HTR-8/SVneo (cell line): ENCODE data around the gene ERCC3.
"Not testable (repeated sequence)": the region's sequence is repeated elsewhere in the genome, so short reads cannot be mapped to it uniquely, and the experiment has no call there.

Experiments used
- DNase-seq: peaks from one replicate; pipeline ENCODE4 v3.0.0; 2011; ENCODE audit warnings: low spot score, mixed read lengths; ENCODE audit not compliant: insufficient read length
- FAIRE-seq: peaks from 2 replicates; lab custom pipeline; 2011; peaks lifted over from hg19 to GRCh38; lab: Jason Lieb, UNC

Gene ERCC3

GRCh38 chr2:127280693-127281092 lies 13.3 kb downstream of the ERCC3 start:
- DNase-seq (no peak), FAIRE-seq (no peak)

DNA sequence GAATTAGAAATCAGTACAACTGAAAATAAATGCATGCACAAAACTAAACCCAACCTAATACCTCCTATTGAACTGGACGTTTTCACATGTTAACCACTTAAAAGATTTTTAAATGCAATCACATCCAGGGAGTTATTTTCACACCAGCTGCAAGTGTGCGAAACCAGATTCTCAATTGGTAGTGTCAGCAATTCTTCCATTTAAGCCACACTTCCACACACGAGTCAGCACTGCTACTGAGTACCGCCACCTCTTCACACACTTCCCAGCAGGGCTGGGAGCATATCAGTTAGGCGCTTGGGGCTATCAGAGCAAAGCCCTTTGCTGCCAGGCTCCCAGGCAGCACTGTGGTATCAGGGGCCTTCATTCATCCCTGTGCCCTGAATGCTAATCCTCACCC lies 14.2 kb downstream of the ERCC3 start:
- DNase-seq (no peak), FAIRE-seq (no peak)

- FAIRE-seq, result no peak
- DNase-seq, result no peak
These were observed 15.0 kb downstream of the ERCC3 start for GRCh38 chr2:127278959-127279358.

- FAIRE-seq, result no peak
These were observed 16.9 kb downstream of the ERCC3 start for GRCh38 chr2:127277028-127277427.

DNA sequence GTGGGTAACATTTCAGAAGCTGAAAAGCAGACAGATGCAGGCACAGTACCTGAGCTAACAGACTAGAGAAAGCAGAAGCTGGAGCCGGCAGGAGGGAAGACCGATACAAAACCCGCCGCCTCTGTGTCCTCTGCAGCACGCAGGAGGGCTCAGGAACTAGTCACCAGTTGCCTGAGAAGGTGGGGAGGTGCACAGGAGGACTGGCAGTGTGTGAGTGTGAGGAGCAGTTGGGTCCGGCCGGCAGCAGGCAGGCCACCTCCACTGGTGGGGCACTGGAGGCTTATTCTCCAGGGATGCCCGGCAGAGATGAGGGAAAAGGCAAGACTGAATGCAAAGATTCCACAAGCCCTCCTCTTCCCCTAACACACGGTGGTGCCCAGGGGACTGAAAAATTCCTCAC lies 18.2 kb downstream of the ERCC3 start:
- DNase-seq (no peak), FAIRE-seq (no peak)

More at GRCh38 chr2:127277028-127277427, 16.9 kb downstream of the ERCC3 start:
- DNase-seq, result no peak

GRCh38 chr2:127275356-127275755 lies 18.6 kb downstream of the ERCC3 start:
- FAIRE-seq, result no peak
- DNase-seq, result no peak

- DNase-seq (no peak), FAIRE-seq (no peak)
These were observed 23.3 kb downstream of the ERCC3 start for GRCh38 chr2:127270663-127271062.

GRCh38 chr2:127261804-127262406 lies 32.0 kb downstream of the ERCC3 start:
- DNase-seq, result no peak
- FAIRE-seq, result no peak

DNA sequence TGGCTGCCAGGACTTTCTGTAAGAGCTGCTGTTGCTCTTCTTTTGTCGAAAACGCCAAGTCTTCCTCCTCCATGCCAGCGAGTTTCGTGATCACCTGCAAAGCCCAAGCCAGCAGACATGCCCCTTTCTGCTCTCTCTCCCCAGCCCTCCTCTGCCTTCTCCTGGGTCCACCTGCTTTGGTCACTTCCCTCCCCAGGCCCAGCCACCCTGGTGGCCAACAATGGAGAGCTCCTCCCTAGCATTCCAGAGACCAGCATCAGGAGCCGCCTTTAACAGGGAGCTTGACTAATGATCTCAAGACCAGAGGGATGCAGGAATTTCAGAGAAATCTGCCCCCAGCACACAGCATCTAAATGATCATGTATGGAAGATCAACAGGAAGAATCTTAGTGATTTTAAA lies 34.6 kb downstream of the ERCC3 start:
- no peak for DNase-seq
- no peak for FAIRE-seq

DNA sequence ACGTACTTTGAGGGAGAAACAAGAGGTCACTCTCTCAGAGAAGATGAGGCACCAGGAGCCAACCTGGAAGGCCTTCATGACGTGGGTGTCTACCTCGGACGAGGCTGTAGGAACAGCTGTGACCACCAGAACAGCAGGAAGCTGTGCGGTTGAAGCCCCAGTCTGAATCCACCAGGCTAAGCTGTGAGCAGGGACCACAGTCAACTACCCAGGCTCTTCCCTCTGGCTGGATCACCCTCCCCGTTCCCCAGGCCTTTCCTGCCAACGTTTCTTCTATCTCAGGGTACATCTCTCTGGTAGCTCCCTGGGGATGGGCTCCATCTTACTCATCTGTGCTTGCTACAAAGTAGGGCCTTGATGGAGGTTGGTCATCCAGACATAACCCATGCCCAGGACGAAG lies 37.1 kb downstream of the ERCC3 start:
- DNase-seq, result no peak
- no peak for FAIRE-seq

GRCh38 chr2:127256381-127256780 lies 37.6 kb downstream of the ERCC3 start:
- DNase-seq (no peak), FAIRE-seq (no peak)

- FAIRE-seq (no peak), DNase-seq (no peak)
These were observed 38.2 kb downstream of the ERCC3 start for GRCh38 chr2:127255721-127256120.

DNA sequence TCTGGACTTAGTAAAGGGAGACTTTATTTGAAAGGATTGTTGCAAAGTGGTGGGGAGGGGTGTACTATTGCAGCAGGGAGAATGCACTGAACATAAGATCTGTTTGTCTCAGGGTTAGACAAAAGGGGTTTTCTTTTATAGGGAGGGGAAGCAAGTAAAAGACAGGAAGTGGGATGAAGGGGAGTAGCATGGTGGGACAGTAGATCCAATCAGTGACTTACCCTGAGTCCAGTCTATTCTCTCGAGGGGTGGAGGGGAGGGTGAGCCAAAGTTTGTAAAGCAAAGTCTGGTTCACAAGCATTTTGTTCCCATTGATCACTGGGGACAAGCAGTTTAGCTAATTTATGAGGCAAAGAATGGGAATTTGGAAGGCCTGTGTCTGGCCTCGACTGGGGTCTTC lies 38.8 kb downstream of the ERCC3 start:
- no peak for FAIRE-seq

DNA sequence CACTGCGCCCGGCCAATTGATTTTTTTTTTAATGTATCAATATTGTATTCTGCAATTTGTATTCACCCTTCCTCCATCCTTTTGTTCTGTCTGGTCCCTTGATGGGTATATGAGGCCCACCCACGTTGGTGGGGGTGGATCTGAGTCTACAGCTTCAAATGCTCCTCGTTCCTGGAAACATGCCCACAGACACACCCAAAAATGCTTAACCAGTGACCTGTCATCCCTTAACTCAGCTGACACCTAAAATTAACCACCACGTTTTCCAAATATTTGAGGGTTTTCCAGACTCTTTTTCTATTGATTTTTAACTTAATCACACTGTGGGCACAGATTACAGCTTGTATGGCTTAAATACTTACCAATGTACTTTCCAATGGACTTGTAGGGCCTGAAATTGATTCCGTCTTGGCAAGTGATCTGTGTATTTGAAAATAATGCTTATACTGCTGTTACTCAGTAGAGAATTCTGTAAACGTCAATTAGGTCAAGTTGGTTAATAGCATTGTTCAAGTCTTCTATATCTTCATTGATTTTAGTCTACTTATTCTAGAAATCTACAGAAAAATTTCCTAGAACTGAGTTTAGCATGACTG lies 39.5 kb downstream of the ERCC3 start:
- no peak for DNase-seq

More for the DNA sequence above, 38.8 kb downstream of the ERCC3 start:
- no peak for DNase-seq

DNA sequence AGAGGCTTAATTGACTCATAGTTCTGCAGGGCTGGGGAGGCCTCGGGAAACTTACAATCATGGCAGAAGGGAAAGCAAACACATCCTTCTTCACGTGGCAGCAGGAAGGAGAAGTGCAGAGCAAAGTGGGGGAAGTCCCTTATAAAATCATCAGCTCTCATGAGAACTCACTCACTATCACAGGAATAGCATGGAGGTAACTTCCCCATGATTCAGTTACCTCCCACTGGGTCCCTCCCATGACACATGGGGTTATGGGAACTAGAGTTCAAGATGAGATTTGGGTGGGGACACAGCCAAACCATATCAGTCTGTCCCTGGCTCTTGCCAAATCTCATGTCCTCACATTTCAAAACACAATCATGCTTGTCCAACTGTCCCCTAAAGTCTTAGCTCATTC lies 52.8 kb downstream of the ERCC3 start:
- not testable (repeated sequence) for DNase-seq, FAIRE-seq

More for the DNA sequence above, 39.5 kb downstream of the ERCC3 start:
- no peak for FAIRE-seq

- no peak for FAIRE-seq
- no peak for DNase-seq
These were observed 54.5 kb downstream of the ERCC3 start for GRCh38 chr2:127239395-127239794.

DNA sequence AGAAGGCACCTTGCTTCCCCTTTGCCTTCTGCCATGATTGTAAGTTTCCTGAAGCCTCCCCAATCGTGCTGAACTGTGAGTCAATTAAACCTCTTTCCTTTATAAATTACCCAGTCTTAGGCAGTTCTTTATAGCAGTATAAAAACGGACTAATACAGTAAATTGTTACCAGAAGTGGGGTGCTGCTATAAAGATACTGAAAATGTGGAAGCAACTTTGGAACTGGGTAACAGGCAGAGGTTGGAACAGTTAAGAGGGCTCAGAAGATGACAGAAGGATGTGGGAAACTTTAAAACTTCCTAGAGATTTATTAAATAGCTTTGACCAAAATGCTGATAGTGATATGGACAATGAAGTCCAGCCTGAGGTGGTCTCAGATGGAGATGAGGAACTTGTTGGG lies 56.2 kb downstream of the ERCC3 start:
- FAIRE-seq, DNase-seq: not testable (repeated sequence)

DNA sequence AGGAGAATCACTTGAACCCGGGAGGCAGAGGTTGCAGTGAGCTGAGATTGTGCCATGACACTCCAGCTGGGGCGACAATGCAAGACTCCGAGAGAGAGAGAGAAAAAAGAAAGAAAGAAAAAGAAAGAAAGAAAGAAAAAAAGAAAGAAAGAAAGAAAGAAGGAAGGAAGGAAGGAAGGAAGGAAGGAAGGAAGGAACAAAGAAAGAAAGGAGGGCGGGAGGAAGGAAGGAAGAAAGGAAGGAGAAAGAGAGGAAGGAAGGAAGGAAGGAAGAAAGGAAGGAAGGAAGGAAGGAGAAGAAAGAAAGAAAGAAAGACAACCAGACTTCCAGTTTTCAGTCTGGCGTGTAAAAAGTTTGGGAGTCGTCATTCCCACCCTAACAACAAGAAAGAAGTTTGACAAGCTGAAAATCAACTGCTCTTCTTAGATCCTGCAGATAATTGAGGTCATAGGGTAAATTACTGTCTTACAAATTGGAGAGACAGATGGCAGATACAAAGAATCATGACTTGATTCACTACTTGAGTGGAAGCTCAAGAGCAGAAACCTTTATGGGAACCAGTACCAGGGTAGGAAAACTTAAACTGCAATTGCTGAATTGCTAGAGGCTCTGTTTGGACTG lies 58.8 kb downstream of the ERCC3 start:
- DNase-seq (no peak), FAIRE-seq (no peak)

GRCh38 chr2:127233710-127234109 lies 60.2 kb downstream of the ERCC3 start:
- DNase-seq (no peak), FAIRE-seq (no peak)

DNA sequence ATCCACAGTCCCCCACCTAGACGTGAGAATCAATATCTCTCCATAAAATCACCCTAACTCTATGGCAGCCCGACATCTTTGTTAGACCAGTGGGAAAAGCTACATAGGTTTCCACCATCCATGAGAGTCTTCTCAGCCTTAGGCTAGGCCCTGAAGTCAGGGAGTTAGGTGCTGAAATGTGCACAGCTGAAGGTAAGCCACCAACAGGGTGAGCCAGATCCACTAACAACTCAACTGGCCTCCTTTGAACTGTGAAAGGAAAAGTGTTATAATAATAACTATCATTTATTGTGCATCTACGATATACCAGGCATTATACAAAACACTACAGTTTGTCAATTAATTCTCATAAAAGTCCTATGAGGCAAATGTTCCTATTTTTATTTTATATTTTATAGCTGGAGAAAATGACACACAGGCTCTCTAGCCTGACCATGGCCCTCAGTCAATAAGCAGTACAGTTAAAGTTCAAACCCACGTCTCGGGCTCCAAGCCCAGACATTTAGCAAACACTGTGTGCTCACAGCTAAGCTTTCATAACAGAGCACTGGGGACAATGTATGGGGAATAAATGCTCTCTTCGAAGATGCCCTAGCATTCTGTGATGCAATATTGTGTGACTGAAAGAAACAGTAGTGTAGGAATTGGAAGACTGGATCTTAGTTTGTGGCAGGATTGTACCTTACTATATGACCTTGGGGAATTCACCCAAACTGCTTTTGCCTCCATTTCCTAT lies 62.6 kb downstream of the ERCC3 start:
- DNase-seq (no peak), FAIRE-seq (no peak)

- no peak for FAIRE-seq
- DNase-seq, result no peak
These were observed 64.4 kb downstream of the ERCC3 start for GRCh38 chr2:127229555-127229954.
